GM18858 (cell line): ENCODE data around the gene NEK9.

ENCODE experiments used
- ATAC-seq: cut with Tn5 transposase; IDR thresholded peaks from one replicate; pipeline ENCODE4 v1.9.1; 2021; ENCODE audit not compliant: unreplicated experiment

The NEK9 gene

GRCh38 chr14:75042035-75042434 lies 84.8 kb downstream of the NEK9 start:
- no peak for ATAC-seq

GRCh38 chr14:75041613-75042012 lies 85.2 kb downstream of the NEK9 start:
- ATAC-seq = no peak

GRCh38 chr14:75040959-75041358 lies 85.9 kb downstream of the NEK9 start:
- no peak for ATAC-seq

DNA sequence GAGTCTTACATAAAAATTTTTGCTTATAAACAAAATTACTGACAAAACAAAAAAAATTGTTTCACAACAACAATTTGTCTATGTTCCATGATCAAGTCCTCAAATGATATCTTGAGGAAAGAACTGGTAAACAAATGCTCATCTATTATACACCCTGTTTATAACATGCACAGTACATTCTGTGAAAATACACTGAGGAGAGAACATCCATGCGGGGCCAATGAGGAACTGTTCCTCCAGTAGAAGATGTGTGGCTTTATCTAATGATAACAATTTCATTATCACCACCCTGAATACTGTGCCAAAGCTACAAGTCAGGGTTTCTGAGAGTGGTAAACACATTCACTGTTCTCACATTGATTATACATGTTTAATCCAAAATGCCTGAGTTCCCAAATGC lies 86.3 kb downstream of the NEK9 start:
- ATAC-seq = no peak

DNA sequence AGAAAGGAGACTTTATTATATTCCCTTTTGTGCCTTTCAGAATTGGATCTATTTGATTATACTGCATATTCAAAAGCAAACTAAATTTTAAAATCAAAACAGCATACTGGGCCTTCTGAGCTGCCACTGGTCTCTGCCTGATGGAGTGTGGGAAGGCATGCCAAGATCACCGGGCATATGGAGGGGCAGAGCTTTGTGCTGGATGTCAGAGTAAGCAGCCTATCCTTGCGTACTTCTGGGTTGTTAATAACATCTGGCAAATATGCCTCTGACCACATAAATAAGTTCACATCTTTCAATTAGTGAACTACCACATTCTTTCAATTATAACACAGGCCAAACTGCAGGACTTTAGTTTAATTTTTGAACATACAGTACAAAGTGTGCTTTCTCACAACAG lies 93.9 kb downstream of the NEK9 start:
- ATAC-seq = no peak

- ATAC-seq = no peak
These were observed 96.7 kb downstream of the NEK9 start for GRCh38 chr14:75030147-75030546.
